Measurements from ENCODE around the gene FAM167B.

- TF ChIP-seq POLR2AphosphoS5 (IDR thresholded peaks at IDR 0.05; ENCODE audit: low read depth, low read length) (no peak), SIN3A (IDR thresholded peaks at IDR 0.05; ENCODE audit: borderline replicate concordance, low read depth, low read length) (no peak), RAD21 (IDR thresholded peaks at IDR 0.05; ENCODE audit: low read length) (no peak), CTCF (IDR thresholded peaks at IDR 0.05) (no peak), NFIC (IDR thresholded peaks at IDR 0.05; ENCODE audit: borderline replicate concordance) (no peak), RXRA (IDR thresholded peaks at IDR 0.05; ENCODE audit: borderline replicate concordance, low read depth) (no peak), JUND (IDR thresholded peaks at IDR 0.05) (no peak), REST (IDR thresholded peaks at IDR 0.05; ENCODE audit: low read depth, low read length) (no peak), EP300 (IDR thresholded peaks at IDR 0.05; ENCODE audit: borderline replicate concordance in 1 of 2, low read depth in 1 of 2, low read length in 1 of 2) (no peak)
Measured at GRCh38 chr1:32272557-32273390, 25.8 kb downstream of the FAM167B start.
